Measurements from ENCODE around the gene TRPV3.

- TF ChIP-seq CTCF (IDR thresholded peaks at IDR 0.05) (no peak), POLR2AphosphoS5 (IDR thresholded peaks at IDR 0.05; ENCODE audit: low read depth, low read length) (no peak), REST (IDR thresholded peaks at IDR 0.05; ENCODE audit: insufficient read depth in 1 of 2, low read depth in 2 of 2, low read length in 1 of 2) (no peak), SIN3A (IDR thresholded peaks at IDR 0.05; ENCODE audit: borderline replicate concordance, insufficient read depth, low read depth, low read length) (no peak)
These were observed 34.7 kb upstream of the TRPV3 start for GRCh38 chr17:3592216-3592860.

Data from Panc1 (cell line).